Dendritic cell treated with granulocyte-macrophage colony-stimulating factor and Interleukin-4, amounts not matched to agents 40 ng/mL and 50 ng/mL, for 4 days (primary cell): ENCODE measurements around the gene ATP6AP1.

Experiments
- H3K27ac Mint-ChIP-seq: one replicate; pipeline ENCODE4 v1.8.0; 2022; ENCODE audit warnings: mild to moderate bottlenecking, mixed read lengths
- H3K27me3 Mint-ChIP-seq: one replicate; pipeline ENCODE4 v1.8.0; 2022; ENCODE audit warnings: mild to moderate bottlenecking, mixed read lengths
- H3K36me3 Mint-ChIP-seq: one replicate; pipeline ENCODE4 v1.8.0; 2022; ENCODE audit warnings: low read depth, mixed read lengths
- H3K4me1 Mint-ChIP-seq: one replicate; pipeline ENCODE4 v1.8.0; 2022; ENCODE audit warnings: low read depth, mixed read lengths
- H3K4me3 Mint-ChIP-seq: one replicate; pipeline ENCODE4 v1.8.0; 2022; ENCODE audit warnings: mild to moderate bottlenecking, moderate library complexity, mixed read lengths
- H3K9me3 Mint-ChIP-seq: one replicate; pipeline ENCODE4 v1.8.0; 2022; ENCODE audit warnings: mixed read lengths
- intact Hi-C: fragments of 100-400 bp; cut with micrococcal nuclease; formaldehyde crosslinking; loops from one replicate; pipeline ENCODE4 v1.15.0; 2022

Gene ATP6AP1

DNA sequence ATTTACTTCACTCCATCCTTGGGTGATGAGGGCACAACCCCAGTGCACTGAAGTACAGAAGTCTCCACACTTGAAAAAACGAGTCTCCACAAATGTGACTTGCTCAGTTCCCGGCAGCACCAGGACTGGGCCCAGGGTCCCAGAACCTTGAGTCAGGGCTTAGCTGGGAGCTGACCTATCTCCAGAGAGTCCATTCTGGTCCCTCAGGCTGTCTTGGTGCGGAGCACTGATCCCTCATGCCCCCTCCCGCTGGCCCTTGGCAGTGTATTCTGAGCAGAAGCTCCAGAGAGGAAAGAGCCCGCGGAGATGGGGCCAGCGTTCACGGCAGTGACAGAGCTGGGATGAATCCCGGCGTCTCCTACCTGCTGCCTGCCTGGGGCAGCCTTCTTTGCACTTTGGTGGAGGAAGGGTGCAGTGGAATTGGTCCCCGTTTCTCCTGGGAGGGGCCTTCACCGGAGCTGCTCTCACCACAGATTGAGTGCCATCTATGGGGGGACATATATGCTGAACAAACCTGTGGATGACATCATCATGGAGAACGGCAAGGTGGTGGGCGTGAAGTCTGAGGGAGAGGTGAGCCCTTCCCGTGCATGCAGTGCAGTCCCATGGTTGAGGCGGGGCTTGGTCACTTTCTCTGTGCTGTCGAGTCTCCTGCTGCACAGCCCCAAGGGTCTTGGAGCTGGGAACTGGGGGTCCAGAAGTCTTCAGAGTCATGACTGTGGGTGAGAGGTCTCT, 12.3 kb downstream of the ATP6AP1 start:
- peaks cover 55% of the 10 kb centered on the region for H3K4me1 Mint-ChIP-seq

DNA sequence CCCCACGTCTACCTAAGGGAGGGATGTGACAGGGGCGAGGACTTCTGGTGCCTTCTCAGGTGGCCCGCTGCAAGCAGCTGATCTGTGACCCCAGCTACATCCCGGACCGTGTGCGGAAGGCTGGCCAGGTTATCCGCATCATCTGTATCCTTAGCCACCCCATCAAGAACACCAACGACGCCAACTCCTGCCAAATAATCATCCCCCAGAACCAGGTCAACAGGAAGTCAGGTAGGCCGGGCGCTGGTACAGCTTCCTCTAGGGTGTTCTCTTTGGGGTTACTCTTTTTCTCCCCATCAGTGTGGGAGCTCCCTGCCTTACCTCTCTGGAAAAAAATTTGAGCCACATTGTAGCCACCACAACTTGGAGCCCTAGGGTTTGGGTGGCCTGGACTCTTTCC, 13.1 kb downstream of the ATP6AP1 start:
- Mint-ChIP-seq H3K27ac (no peak overlapping the region), H3K9me3 (no peaks in the 10 kb centered on the region), H3K27me3 (no peaks in the 10 kb centered on the region), H3K36me3 (peaks cover 71% of the 10 kb centered on the region), H3K4me1 (peaks cover 56% of the 10 kb centered on the region), H3K4me3 (no peak overlapping the region)
- intact Hi-C loops, result no loop called here

More for the DNA sequence above, 12.3 kb downstream of the ATP6AP1 start:
- H3K27me3 Mint-ChIP-seq, result no peaks in the 10 kb centered on the region
- H3K27ac Mint-ChIP-seq, result no peak overlapping the region
- no peaks in the 10 kb centered on the region for H3K9me3 Mint-ChIP-seq
- intact Hi-C loops, result no loop called here
- no peak overlapping the region for H3K4me3 Mint-ChIP-seq
- peaks cover 70% of the 10 kb centered on the region for H3K36me3 Mint-ChIP-seq

DNA sequence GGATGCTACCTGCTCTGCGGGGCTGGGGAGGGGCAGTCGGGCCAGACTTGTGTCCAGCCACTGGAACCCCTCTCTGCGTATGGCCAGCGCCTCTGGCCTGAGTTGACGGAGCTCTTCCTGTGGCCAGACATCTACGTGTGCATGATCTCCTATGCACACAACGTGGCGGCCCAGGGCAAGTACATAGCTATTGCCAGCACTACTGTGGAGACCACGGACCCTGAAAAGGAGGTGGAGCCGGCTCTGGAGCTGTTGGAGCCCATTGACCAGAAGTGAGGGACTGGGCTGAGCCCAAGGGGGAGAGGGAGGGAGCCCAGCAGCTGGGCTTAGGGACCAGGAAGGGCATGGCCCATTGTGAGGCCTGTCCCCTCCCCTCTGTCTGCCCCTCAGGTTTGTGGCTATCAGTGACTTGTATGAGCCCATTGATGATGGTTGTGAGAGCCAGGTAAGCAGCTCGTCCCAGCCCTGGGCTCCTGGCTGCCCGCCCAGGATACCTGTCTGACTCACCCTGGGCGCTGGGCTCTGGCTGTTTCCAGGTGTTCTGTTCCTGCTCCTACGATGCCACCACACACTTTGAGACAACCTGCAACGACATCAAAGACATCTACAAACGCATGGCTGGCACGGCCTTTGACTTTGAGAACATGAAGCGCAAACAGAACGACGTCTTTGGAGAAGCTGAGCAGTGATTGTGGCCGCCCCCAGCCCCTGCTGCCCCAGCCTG, 13.7 kb downstream of the ATP6AP1 start:
- H3K36me3 Mint-ChIP-seq, result peaks cover 77% of the 10 kb centered on the region
- intact Hi-C loops, result no loop called here
- H3K27me3 Mint-ChIP-seq, result no peaks in the 10 kb centered on the region
- H3K4me1 Mint-ChIP-seq, result peaks cover 59% of the 10 kb centered on the region
- H3K4me3 Mint-ChIP-seq, result no peak overlapping the region
- peak overlapping the region; percentile 87 for H3K27ac Mint-ChIP-seq
- no peaks in the 10 kb centered on the region for H3K9me3 Mint-ChIP-seq

DNA sequence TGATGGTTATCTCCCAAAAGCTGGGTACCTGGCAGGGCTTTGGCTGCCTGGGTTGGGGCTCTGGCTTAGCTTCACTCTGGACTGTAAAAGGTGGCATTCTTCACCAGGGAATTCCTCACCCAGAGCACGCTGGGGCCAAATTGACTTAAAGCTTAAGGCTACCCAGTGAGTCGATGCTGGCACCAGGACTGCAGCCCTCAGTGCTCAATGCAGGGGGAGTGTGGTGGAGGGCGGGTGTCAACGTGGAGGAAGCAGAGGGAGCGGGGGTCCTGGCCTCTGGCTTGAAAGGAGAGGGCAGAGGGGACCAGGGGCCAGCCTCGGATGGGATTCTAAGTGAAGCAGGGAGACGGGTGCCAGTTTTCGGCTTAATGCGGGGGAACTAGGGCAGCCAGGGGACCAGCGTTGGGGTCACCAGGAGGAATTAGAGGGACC, 15.0 kb downstream of the ATP6AP1 start:
- Mint-ChIP-seq H3K4me3 (peak overlapping the region; percentile 76), H3K9me3 (no peaks in the 10 kb centered on the region), H3K36me3 (peaks cover 77% of the 10 kb centered on the region), H3K27ac (peak overlapping the region; percentile 87), H3K27me3 (no peaks in the 10 kb centered on the region), H3K4me1 (peaks cover 51% of the 10 kb centered on the region)
- intact Hi-C loops, result no loop called here

DNA sequence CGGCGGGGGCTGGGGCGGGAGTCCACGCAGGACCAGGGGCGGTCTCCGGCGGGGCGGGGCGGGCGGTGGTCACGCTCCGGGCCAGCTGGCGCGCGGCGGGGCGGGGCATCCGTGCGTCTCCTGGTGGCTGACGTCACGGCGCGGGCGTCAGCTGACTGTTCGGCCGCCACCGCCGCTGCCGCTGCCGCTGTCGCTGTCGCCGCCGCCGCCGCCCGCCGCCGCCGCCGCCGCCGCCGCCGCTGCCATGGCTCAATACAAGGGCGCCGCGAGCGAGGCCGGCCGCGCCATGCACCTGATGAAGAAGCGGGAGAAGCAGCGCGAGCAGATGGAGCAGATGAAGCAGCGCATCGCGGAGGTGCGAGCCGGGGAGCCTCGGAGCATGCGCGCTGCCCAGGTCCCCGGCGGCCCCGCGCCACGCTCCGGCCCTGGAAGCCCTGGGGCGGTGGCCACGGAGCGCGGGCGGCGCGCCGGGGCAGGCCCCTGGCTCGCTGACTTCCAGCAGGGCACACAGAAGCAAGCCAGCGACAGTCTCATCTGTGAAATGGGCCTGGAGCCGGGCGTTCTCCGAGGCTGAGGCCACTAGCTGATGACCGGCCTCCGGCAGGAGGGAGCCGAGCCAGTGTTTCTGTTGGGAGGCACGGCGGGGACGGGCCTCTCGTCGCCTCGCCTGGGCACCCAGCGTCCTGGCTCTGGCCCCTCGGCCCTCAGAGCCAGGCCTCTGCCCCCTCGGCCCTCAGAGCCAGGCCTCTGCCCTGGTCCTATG, 15.7 kb downstream of the ATP6AP1 start, which contains the start of gene FAM50A:
FAM50A (plus strand) TSS at position 150 of the 763 bp plus-strand sequence; CDS start at position 245, 95 bp downstream.
- Mint-ChIP-seq H3K36me3 (peaks cover 77% of the 10 kb centered on the region), H3K27ac (peak within 1 kb of the TSS; percentile 87), H3K9me3 (no peaks in the 10 kb centered on the region), H3K27me3 (no peaks in the 10 kb centered on the region), H3K4me1 (peaks cover 45% of the 10 kb centered on the region), H3K4me3 (peak within 1 kb of the TSS; percentile 83)
- intact Hi-C loops, result no loop called here

DNA sequence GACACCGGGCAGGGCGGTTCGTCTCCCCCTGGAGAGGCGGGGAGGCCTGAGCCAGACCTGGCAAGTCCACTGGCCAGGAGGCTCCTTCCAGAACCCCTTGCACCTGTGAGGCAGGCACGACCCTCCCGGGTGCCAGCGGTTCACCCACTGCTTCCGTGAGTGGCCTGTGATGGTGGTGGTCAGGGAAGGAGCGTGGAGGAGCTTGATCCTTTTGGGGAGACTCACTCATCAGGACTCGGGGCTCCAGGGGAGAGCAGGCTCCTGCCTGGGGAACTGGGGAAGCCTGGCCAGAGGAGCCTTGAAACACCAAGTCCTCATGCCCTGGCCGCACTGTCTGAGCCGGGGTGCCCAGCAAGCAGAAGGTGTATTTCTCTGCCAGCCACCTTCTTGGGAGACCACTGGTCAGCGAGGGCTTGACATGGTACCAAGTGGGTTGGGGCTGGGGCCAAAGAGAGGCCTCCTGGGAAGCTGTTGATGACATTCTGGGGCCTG, 16.3 kb downstream of the ATP6AP1 start:
- peaks cover 45% of the 10 kb centered on the region for H3K4me1 Mint-ChIP-seq
- peak overlapping the region; percentile 83 for H3K4me3 Mint-ChIP-seq
- H3K9me3 Mint-ChIP-seq, result no peaks in the 10 kb centered on the region
- peak overlapping the region; percentile 87 for H3K27ac Mint-ChIP-seq
- H3K36me3 Mint-ChIP-seq, result peaks cover 77% of the 10 kb centered on the region
- intact Hi-C loops, result no loop called here
- H3K27me3 Mint-ChIP-seq, result no peaks in the 10 kb centered on the region

DNA sequence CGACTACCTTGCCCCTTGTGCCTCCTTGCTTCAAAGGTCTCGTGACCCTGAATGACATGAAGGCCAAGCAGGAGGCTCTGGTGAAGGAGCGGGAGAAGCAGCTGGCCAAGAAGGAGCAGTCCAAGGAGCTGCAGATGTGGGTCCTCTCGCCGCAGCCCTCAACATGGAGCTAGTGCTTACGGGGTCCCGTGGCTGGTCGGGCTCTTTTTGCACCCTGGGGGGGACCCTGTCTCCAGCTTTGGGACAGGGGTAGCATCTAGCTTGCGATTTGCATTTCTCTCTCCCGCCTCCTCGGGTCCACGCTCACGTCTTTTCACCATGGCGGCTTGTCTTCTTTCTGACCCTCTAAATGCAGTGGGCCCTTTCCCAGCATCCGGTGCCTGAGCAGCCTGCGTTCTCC, 17.3 kb downstream of the ATP6AP1 start:
- H3K36me3 Mint-ChIP-seq, result peaks cover 77% of the 10 kb centered on the region
- intact Hi-C loops, result no loop called here
- H3K27ac Mint-ChIP-seq, result peak overlapping the region; percentile 65
- H3K4me3 Mint-ChIP-seq, result peak overlapping the region; percentile 21
- H3K9me3 Mint-ChIP-seq, result no peaks in the 10 kb centered on the region
- peaks cover 45% of the 10 kb centered on the region for H3K4me1 Mint-ChIP-seq
- no peaks in the 10 kb centered on the region for H3K27me3 Mint-ChIP-seq

DNA sequence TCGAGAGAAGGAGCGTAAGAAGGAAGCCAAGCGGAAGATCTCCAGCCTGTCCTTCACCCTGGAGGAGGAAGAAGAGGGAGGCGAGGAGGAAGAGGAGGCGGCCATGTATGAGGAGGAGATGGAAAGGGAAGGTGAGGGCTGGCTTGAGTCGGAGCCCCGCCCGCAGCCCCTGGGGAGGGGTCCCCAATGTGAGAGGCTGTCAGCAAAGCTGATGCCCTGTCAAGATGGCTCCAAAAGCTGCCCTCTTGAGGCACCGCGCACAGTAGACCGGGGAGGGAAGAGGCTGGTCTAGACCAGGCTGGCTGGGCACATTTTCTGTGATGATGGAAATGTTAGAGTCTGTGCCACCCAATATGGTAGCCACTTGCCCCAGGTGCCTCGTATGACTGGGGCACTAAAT, 18.0 kb downstream of the ATP6AP1 start:
- peaks cover 76% of the 10 kb centered on the region for H3K36me3 Mint-ChIP-seq
- H3K9me3 Mint-ChIP-seq, result no peaks in the 10 kb centered on the region
- intact Hi-C loops, result no loop called here
- peak overlapping the region; percentile 65 for H3K27ac Mint-ChIP-seq
- no peaks in the 10 kb centered on the region for H3K27me3 Mint-ChIP-seq
- H3K4me3 Mint-ChIP-seq, result peak overlapping the region; percentile 21
- H3K4me1 Mint-ChIP-seq, result peaks cover 43% of the 10 kb centered on the region

DNA sequence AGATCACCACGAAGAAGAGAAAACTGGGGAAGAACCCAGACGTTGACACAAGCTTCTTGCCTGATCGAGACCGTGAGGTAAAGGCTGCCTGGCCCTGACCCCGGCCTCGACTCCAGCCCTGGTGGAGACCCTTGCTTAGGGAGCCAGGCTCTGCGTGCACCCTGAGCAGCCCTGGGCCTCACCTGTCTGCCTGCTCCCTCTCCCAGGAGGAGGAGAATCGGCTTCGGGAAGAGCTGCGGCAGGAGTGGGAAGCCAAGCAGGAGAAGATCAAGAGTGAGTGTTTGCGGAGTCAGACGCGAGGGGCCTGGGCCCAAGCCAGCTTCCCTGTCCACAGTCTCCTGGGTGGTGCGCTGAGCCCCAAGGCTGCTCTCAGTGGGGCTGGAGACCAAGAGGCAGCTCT, 20.0 kb downstream of the ATP6AP1 start:
- H3K27me3 Mint-ChIP-seq, result no peaks in the 10 kb centered on the region
- intact Hi-C loops, result no loop called here
- H3K27ac Mint-ChIP-seq, result no peak overlapping the region
- H3K4me3 Mint-ChIP-seq, result no peak overlapping the region
- no peaks in the 10 kb centered on the region for H3K9me3 Mint-ChIP-seq
- H3K4me1 Mint-ChIP-seq, result peaks cover 25% of the 10 kb centered on the region
- H3K36me3 Mint-ChIP-seq, result peaks cover 76% of the 10 kb centered on the region

DNA sequence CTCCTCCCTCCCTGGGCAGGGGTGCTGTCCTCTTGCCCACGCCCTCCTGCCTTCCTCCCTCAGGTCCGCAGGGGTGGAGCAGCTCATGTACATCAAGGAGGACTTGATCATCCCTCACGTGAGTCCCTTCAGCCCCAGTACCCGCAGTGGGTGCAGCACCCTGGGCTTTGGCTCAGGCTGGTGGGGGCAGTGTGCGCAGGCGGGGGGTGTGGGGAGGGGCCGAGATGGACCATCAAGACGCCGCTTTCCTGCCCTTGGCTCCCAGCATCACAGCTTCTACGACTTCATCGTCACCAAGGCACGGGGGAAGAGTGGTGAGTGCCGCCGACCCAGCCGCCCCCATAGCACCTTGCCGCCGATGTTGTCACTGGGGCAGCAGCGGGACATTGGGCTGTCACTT, 21.1 kb downstream of the ATP6AP1 start:
- Mint-ChIP-seq H3K27me3 (peaks cover 3% of the 10 kb centered on the region), H3K36me3 (peaks cover 85% of the 10 kb centered on the region), H3K9me3 (no peaks in the 10 kb centered on the region), H3K4me3 (no peak overlapping the region), H3K4me1 (peaks cover 22% of the 10 kb centered on the region), H3K27ac (no peak overlapping the region)
- intact Hi-C loops, result loop anchor here (10.0 kb wide), 1 partner anchor 45 kb away; the partner anchor contains the start of gene DNASE1L1

DNA sequence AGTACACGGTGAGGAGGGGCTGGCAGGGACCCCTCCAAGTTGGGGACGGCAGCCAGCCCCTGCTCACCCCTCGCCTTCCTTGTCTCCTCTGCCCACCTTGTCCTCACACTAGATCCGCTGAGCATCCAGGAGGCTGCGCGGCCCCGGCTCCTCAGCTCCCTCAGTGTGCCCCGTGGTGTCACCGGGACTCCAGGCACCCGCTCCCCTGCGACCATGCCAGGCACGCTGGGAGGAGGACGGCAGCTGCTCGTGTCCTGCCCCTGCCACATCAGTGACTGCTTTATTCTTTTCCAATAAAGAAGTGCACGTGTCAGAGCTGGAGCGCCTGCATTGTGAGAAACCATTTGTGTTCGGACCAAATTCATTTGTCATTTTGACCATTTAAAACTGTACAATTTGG, 21.8 kb downstream of the ATP6AP1 start:
- Mint-ChIP-seq H3K36me3 (peaks cover 87% of the 10 kb centered on the region), H3K27me3 (peaks cover 3% of the 10 kb centered on the region), H3K4me3 (no peak overlapping the region), H3K27ac (no peak overlapping the region), H3K9me3 (no peaks in the 10 kb centered on the region), H3K4me1 (peaks cover 15% of the 10 kb centered on the region)
- intact Hi-C loops, result loop anchor here (10.0 kb wide), 1 partner anchor 46 kb away; the partner anchor contains the start of gene DNASE1L1

DNA sequence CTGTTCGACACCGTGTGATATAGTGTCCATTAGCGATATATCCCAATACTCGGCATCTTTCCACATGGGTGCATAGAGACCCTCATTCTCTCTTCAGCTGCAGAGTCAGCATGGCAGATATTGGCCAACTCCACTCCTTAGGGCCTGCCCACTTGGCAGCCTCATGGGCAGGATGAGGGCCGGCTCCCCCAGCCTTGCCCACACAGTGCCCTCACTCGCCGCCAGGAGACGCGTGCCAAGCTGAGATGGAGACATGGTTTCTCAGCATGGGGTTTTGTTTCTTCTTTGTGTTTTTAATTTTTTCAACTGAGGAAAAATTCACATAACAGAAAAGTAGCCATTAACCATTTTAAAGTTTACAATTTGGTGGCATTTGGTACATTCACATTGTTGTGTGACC, 24.3 kb downstream of the ATP6AP1 start:
- peaks cover 3% of the 10 kb centered on the region for H3K27me3 Mint-ChIP-seq
- no peak overlapping the region for H3K4me3 Mint-ChIP-seq
- no peak overlapping the region for H3K27ac Mint-ChIP-seq
- H3K36me3 Mint-ChIP-seq, result peaks cover 65% of the 10 kb centered on the region
- peaks cover 6% of the 10 kb centered on the region for H3K4me1 Mint-ChIP-seq
- H3K9me3 Mint-ChIP-seq, result no peaks in the 10 kb centered on the region
- intact Hi-C loops, result loop anchor here (10.0 kb wide), 1 partner anchor 48 kb away; the partner anchor contains the start of gene DNASE1L1

DNA sequence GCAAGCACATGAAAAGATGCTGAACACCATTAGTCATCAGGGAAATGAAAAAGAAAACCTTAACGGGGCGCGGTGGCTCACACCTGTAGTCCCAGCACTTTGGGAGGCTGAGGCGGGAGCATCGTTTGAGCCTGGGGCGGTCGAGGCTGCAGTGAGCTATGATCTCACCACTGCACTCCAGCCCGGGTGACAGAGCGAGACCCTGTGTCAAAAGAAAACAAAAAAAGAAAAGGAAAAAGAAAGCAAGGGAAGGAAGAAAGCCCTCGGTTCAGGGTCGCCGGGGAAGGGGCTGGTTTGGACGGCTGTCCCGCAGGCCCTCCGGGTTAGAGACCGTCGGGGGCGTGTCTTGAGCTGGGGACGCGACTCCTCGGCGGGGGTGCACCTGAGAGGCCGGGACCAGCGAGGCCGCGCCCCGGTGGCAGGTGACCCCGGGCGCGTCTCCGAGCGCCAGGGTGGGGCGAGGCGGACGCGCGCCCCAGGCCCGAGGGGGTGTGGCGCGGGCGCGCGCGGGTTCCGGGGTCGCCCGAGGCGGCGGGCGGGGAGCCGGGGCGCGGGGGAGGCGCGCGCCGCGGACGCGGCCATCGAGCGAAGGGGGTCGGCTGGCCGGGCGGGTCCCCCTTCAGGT, 29.1 kb downstream of the ATP6AP1 start:
- intact Hi-C loops, result loop anchor here (10.0 kb wide), 1 partner anchor 53 kb away; the partner anchor contains the start of gene DNASE1L1
- Mint-ChIP-seq H3K27ac (peak overlapping the region; percentile 92), H3K27me3 (peaks cover 10% of the 10 kb centered on the region)

More for the DNA sequence above, 29.1 kb downstream of the ATP6AP1 start:
- Mint-ChIP-seq H3K9me3 (no peaks in the 10 kb centered on the region), H3K4me3 (peak overlapping the region; percentile 93), H3K4me1 (peaks cover 30% of the 10 kb centered on the region), H3K36me3 (peaks cover 48% of the 10 kb centered on the region)
